Muscle of back (tissue), 11 donors: ENCODE results near the gene NEK1. TPM values are rescaled to one million over a fixed set of nuclear protein-coding genes. Genes with fewer than 3 reads are reported as not detected.
A peak's percentile ranks its signal among the peaks of the same experiment; 100 is the strongest.
"Not testable (repeated sequence)": the region's sequence is repeated elsewhere in the genome, so short reads cannot be mapped to it uniquely, and the experiment has no call there.

ENCODE experiments used
- DNase-seq, 3 donors: peaks; one replicate each; pipeline versions ENCODE4 v3.0.0 to v3.0.0-alpha.2; 2013
- polyA plus RNA-seq, 10 donors: library from polyadenylated mRNA; unstranded; fragments of 120-200 nt; gene quantifications; one replicate each; pipeline ENCODE4 v1.2.1, GENCODE V29; 2013; ENCODE audit not compliant: insufficient read length in 10 of 10

The NEK1 gene
- polyA plus RNA-seq, 10 donors, result 11.0 to 16.9 (median 13.4) TPM

DNA sequence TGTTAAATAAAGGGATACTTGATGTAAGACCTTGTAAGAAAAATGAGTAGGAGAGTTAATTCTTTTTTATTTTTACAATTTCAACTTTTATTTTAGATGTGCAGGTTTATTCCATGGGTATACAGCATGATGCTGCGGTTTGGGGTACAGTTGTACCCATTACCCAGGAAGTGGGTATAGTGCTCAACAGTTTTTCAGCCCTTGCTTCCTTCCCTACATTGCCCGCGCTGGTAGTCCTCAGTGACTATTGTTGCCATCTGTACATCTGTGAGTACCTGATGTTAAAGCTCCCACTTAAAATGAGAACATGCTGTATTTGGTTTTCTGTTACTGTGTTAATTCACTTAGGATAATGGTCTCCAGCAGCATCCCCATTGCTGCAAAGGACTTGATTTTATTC lies 17.7 kb upstream of the NEK1 start:
- DNase-seq, result no peak

DNA sequence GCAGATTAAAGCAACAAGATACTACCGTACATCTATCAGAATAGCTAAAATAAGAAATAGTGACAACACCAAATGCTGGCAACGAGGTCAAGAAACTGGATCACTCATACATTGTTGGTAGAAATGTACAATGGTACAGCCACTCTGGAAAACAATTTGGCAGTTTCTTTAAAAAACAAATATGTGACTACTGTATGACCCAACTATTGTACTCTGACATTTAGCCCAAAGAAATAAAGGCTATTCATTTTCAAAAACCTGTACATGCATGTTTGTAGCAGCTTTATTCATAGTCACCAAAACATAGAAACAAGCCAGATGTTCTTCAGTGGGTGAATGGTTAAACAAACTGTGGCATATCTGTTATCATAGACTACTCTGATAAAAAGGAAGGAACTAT lies 16.2 kb upstream of the NEK1 start:
- no peak for DNase-seq

DNA sequence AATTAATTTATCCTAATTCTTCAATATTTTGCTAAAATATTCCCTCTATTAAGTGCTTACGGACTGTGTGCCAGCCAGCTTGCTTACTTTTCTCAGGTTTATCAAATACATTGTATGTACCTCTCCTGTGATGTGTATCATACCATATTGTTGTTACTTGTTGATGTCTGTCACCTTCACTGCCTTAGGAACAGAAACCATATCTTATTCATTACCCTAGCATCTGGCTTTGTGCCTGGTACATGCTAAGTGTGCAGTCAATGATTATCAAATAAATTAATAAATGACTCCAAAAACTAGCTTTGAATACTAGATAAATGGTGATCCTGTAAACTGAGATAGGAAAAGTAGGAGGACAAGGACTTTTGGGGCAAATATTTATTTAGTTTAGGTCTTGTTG lies 14.9 kb upstream of the NEK1 start:
- DNase-seq, result no peak

DNA sequence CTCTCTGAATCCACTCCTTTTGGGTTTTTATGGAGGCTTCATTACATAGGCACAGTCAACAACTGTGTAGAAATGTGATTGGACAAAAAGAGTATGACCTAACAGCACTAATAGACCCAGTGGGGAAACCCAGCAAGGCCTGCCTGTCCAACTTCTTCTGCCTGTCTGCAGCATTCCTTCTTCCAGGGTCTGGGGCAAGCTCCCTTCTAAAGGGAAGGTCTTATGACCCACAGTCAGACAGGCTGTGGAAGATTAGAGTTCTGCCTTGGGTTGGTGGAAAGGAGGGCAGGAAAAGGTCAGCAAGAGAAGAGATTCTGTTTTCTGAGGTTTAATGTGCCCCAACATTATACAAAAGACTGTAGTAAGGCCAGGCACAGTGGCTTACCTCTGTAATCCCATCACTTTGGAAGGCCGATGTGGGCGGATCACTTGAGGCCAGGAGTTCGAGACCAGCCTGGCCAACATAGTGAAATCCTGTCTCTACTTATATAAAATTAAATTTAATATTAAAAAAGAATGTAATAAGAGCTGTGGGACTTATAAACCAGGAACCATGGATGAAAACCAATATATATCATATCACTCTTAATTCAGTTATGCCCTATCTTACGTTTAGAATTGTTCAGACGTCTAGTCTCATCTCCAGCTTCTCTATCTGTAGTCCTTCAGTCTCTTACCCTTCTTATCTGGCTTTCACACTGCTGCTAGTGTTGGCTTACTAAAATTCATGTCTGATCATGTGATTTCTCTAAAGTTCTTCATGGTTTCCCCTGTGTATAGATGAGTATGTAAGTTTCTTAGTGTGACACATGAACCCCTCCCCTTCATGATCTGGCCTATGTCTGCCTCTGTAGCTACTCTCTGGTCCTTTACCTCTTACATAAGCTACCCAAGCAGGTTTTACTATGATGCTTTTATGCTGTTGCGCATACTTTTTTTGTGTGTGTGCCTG lies 14.2 kb upstream of the NEK1 start:
- no peak for DNase-seq

DNA sequence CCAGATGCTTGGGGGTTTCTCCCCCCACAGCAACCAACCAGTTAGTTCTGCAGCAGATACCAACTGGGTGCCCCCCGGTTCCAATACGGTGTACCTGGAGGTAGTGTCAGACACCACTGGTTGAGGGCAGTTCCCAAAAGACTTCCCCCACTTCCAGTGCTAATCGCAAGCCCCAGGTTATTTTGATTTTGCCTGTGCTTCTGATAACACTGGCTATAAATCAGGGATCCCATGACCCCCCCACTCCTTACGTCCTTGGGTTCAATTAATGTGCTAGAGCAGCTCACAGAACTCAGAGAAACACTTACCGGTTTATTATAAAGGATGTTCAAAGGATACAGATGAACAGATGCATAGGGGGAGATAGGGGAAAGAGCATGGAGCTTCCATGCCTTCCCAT lies 13.5 kb upstream of the NEK1 start:
- no peak for DNase-seq

DNA sequence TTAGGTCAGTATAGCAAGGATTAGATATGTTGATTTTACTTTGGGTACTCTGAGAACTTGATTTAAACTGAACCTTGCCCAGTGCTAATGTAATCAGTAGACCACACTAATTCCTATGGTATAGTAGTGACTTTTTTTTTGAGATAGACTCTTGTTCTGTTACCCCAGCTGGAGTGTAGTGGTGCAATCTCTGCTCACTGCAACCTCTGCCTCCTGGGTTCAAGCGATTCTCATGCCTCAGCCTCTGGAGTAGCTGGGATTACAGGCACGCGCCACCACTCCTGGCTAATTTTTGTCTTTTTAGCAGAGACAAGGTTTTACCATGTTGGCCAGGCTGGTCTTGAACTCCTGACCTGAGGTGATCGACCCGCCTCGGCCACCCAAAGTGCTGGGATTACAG lies 11.6 kb upstream of the NEK1 start:
- DNase-seq, result not testable (repeated sequence)

DNA sequence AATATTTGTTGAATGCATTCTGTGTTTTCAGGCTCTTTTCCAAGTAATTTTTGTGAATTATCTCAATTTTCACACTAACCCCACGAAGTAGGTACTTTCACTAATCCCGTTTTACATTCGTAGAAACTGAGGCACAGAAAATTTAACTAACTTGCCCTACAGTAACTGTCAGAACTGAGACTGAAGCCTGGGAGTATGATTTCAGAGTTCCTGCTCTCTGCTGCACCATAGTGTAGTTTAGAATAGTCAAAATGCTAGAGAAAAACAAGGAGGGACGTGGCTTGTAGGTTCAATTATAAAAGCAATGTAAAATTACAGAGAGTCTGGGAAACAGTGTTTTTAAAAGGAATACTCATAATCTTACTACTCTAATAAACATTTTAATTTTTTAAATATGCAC lies 10.2 kb upstream of the NEK1 start:
- DNase-seq, result peak in 1 of 3 donors; percentile 11

DNA sequence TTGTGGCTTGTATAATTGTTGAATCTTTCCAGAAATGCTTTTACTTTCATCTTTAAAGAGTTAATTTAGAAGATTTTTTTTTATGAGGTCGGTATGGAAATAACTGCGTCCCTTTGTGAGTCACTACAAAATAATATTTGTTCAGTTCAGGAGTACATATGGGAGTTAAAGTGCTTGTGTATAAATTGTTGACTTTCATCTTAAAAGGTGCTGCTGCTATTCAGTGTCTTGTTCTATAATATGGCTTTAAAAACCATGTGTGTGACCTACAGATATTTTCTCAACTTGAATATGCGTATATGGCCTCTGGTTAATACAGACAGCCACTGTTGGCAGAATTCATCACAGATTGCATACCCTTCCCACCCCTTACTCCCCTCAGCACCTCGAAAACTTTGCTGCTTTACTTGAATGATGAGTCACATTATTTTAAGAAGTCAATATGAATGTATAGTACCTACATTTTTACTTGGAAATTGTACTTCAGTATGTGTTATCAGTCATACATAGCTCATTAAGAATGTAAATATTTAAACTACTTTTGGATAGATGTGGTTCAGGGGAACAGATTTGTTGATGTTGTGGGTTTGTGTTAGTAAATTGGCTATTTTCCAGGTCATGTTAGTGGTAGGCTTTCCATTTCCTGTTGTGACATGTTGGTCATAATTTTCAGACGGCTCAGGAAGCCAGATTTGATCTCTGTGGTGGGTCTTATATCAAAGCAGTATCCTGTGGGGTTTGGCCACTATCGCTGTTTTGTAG lies 9.5 kb upstream of the NEK1 start:
- peak in 1 of 3 donors; percentile 37 for DNase-seq

DNA sequence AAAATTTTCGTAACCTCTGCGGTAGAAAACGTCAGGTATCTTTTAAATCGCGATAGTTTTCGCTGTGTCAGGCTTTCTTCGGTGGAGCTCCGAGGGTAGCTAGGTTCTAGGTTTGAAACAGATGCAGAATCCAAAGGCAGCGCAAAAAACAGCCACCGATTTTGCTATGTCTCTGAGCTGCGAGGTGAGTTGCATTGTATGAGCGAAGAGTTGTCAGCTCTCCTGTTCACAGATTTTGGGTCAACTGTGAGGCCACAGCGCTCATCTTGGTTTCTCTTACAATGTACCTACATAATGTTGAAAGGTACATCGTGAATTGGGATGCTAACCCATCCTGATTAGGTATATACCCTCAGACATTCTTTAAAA lies 8.5 kb upstream of the NEK1 start:
- DNase-seq, result peak in 2 of 3 donors; percentile 41 to 73

DNA sequence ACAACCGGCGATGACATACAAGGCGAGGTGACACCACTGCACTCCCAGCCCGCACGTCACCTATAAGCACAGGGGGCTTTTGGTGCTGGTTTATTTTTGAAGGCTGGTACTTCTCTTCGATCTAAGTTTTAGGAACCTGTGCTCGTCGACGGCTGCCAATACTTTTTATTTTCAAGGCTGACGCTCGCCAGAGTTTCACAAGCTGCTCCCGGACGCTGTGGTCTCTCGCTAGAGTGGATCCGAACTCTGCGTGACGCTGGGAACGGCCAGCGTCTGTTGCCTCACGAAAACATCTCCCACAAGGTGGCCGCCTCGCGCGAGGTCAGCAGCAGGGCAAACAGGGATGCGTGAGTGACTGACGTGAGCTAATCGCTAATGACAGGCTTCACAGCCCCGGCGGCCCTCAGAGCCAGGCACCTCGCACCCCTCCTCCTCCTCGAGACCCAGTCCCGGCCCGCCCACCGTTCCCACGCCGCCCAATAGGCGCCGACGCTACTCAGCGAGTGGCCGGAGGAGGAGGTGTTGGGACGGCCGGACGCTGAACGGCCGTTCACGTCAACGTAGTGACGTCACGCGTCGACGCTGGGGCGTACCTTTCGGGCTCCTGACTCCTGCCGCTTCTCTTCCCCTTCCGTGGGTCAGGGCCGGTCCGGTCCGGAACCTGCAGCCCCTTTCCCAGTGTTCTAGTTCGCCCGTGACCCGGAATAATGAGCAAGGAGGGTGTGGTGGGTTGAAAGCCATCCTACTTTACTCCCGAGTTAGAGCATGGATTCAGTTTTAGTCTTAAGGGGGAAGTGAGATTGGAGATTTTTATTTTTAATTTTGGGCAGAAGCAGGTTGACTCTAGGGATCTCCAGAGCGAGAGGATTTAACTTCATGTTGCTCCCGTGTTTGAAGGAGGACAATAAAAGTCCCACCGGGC lies 7.8 kb upstream of the NEK1 start, which contains the start of gene CLCN3:
CLCN3 (plus strand) TSS at position 621 of the 922 bp plus-strand sequence. CDS start 15,351 bp downstream, outside the sequence.
- peak; percentile 97 to 100 (median 99) for DNase-seq

DNA sequence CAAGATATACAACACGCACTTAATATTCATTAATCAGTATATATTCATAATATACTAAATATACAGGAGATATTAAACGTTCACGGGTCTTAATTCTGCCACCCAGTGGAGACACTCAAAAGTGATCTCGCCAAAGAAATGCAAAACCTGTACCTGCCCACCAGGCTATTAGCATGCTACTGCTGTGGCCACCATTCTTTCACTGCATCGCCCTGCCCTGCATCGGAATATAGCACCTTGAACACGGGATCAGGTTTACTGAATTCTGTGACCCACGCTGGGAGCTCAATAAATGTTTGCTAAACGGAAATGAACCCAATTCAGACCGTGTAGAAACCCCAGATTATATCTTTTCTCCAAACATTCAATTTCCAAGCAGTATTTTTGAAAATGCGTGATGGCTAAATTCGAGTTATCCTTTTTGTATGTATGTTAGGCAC lies 7.2 kb upstream of the NEK1 start:
- DNase-seq, result peak; percentile 38 to 69 (median 39)

DNA sequence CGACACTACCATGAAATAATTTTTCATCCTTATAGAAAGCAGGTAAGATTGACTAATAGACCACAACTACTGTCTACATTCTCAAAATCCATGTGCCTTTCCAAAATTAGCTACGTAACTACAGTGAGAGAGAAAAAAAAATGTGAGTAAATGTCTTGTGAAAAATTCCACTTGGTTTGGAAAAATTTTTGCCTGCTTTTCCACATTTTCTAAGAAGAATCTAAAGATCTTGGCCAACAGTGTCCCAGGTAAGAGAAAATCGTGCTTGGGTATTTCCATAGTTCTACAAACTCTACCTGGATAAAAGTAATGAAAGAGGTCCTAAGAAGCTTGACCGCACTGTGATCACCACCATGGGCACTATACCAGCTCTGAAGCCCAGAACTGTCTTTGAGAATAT lies 6.6 kb upstream of the NEK1 start:
- no peak for DNase-seq

DNA sequence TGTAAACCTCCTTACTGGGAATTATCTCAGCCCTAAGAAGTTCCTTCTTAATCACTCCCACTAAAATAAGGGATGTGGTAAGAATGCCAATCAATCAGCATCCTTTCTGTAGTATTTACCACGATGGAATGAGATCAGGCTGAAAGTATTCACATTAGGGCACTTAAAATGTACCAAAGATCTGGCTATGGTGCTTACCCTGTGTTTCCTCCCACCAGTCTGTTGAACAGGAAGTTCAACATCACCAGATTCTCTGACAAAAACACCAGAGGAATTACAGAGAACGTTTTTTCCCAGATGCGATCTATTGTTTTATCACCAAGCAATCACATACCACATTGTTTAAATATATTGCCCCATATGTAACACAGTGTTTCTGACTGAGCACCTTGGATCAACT lies 5.9 kb upstream of the NEK1 start:
- DNase-seq, result peak in 1 of 3 donors; percentile 34

DNA sequence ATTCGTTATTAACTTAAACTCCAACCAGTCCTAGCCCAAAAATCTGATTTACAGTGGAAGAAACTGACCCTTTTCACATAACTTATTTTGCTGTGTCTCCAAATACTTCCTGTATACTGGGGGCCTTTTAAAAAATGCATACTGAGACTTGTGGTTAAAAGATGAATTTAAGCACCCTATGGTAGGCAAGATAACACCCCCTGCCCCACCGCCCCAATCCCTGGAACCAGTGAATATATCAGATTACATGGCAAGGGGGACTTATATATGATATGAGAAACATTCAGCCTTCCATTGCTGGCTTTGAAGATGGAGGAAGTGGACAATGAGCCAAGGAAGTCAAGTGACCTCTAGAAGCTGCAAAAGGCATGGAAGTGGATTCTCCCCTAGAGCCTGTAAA lies 4.9 kb upstream of the NEK1 start:
- no peak for DNase-seq

DNA sequence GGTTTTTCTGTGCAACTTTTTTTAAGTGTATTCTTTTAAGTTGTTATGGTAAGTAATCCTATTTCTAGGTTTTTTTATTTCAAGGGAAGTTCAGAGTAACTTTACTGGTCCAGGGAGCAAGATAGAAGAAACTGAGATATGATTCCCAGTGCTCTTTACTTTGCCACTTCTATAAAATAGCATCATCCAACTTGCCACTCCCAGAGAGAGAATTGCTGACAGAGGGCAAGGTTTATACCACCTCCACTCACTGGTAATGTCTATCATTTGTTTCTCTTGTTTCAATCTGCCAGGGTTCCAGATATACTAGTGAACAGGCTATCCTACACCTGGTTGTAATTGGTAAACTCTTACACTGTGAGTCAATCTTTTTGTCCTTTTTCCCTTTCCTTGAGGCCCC lies 4.5 kb upstream of the NEK1 start:
- DNase-seq, result no peak

DNA sequence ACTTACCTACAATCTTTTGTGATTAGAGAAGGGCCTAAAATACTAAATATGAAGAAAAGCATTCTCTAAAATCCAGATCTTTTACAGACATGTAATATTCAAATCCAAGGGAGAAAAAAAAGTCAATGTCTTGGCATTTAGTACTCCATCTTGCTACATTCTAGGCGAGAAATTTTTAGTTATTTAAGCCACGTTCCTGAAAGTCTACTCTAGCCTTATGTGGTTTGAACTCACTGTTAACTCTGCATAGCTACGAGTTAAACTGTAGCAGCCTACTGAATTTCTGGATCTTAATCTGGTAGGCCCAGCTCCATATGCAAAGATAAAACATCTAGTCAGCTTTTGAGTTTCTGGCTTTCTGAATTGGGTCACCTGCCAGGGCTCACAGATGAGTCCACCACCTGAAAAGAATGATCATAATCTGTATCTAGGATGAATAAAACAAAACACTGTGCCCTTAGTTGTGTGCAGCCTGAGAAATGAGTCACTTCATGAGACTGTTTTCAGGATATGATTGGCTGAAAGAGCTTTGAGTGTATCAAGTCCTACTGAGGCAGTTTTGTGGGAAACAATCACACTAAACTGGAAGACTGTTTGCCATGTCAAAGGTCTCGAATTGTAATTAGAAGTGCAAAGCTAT lies 3.2 kb upstream of the NEK1 start:
- no peak for DNase-seq

DNA sequence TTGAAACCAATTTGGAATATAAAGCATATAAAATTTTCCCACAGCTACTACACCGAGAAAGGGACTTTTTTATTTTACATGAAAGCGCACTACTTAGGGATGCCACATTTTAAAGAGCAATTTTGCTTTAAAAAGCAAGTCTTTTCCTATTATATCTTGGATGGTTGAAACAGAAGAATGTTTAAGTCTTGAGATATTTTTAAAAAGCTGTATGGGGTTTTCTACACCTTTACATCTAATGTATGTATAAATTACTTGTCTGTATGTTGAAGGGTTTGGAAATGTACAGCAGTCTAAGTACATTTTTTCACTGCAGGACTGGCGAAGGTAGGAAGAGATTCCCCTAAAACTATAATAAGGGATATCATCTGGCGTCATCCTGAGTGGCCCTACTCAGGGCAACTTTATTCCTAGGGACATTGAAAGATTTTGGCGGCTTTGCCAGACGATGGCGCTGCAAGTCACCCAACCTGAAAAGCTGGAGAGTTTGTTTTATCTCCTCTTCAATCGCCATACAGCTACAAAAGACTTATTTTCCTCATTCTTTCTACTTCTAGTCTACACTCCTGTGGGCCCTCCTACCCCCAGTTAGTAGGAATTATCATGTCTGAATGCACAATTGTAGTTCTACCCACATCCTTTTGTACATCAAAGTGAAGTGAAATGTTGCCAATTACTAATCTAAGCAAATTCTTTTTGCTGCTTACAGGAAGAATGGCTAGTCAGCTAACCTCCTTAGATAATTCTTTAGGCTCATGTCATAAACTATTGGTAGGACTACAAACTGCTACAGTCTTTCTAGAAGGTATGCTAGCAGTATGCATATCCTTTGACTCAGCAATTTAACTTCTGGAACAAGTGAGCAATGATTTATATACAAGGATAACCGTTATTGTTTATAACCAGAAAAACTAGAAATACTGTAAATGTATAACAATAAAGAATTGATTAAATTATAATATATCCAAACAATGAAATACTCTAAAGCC lies 782 bp upstream of the NEK1 start:
- DNase-seq, result peak; percentile 73 to 86 (median 76)

DNA sequence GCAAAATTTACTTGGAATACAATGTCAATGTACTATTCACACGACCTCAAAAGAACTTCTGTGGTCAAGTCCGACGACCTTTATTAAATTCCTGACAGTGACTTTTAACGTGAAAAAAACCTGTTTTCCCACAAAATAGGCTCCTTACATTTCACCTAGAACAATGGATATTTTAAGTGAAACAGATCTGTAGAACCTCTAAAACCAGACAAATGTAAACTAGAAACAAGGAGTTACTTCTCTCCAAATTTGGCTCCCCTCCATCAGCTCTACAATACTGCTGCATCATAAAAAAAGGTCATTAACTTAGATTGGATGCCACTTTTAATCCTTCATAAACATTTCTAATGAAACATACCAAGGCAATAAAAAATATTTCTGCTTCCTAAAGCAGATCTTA lies 1.2 kb downstream of the NEK1 start:
- peak in 1 of 3 donors; percentile 29 for DNase-seq

DNA sequence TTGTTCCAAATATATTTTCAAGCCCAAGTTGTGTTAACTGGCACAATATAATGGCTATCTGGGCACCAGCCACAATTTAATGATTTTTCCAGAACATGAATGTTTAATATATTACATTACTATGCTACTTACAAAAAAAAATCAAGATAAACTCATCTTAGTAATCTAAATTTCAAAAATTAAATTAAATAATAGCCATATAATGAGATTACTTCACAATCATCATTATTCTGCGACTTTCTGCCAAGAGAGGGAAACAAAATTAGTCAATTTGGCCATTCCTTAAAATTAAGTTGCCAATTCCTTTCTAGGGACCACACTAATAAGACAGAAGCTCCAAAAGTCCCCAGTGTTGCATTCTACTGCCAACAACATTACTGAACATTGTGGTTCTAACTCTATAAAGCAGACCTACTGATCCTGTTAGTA lies 7.5 kb downstream of the NEK1 start:
- no peak for DNase-seq
